Ovary (tissue), 3 donors: ENCODE measurements around the gene GYG1.

Experiments
- POLR2A ChIP-seq: fragments of 450-650 bp; IDR thresholded peaks from one replicate; pipeline ENCODE4 v1.6.1; 2017; ENCODE audit warnings: antibody characterized with exemption, mild to moderate bottlenecking, moderate library complexity
- TF ChIP-seq, protein P1 (sequence below), 3 donors: fragments of 450-650 bp in 2 of 3; fragments of 200-600 bp in 1 of 3; IDR thresholded peaks; one replicate each; pipeline versions ENCODE4 v1.5.1 to v1.8.0; 2016 to 2022; ENCODE audit warnings: antibody characterized with exemption in 3 of 3, mild to moderate bottlenecking in 1 of 3
- donor health status: DM: no; HTN: no; CAD: no.

DNA sequence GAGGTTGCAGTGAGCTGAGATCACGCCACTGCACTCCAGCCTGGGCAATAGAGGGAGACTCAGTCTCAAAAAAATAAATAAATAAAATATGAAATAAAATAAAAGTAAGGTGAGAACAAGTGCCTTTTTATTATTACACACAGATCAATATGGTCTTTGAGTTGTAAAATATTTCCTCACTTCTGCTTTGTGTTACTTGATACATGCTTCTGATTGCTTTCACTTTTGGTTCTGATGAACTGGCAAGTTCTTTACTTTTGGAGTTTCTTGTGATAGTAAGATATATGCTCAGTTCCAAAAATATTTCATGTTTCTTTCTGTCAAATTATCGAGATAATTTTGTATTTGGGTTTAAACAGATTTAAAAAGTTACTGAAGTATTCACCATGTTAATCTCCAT is 16.6 kb upstream of the GYG1 start:
- TF ChIP-seq, protein P1, sequence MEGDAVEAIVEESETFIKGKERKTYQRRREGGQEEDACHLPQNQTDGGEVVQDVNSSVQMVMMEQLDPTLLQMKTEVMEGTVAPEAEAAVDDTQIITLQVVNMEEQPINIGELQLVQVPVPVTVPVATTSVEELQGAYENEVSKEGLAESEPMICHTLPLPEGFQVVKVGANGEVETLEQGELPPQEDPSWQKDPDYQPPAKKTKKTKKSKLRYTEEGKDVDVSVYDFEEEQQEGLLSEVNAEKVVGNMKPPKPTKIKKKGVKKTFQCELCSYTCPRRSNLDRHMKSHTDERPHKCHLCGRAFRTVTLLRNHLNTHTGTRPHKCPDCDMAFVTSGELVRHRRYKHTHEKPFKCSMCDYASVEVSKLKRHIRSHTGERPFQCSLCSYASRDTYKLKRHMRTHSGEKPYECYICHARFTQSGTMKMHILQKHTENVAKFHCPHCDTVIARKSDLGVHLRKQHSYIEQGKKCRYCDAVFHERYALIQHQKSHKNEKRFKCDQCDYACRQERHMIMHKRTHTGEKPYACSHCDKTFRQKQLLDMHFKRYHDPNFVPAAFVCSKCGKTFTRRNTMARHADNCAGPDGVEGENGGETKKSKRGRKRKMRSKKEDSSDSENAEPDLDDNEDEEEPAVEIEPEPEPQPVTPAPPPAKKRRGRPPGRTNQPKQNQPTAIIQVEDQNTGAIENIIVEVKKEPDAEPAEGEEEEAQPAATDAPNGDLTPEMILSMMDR (IDR thresholded peaks at IDR 0.05): no peak
- TF ChIP-seq POLR2A: no peak
